NOMO-1 (cell line): ENCODE results near the gene TLCD2.
"Not testable (repeated sequence)": the region's sequence is repeated elsewhere in the genome, so short reads cannot be mapped to it uniquely, and the experiment has no call there.

Experiments used
- DNase-seq, 2 experiments: peaks; one replicate each; lab custom pipeline; 2025; ENCODE audit not compliant: unreplicated experiment in 2 of 2; lab: John Stamatoyannopoulos, UW

Gene TLCD2

GRCh38 chr17:1718362-1719165, 8.4 kb upstream of the TLCD2 start:
- no peak for DNase-seq

- DNase-seq: peak; percentile 98 to 99
Measured at GRCh38 chr17:1716912-1717695, 6.9 kb upstream of the TLCD2 start.

GRCh38 chr17:1716076-1716911, 6.1 kb upstream of the TLCD2 start:
- peak; percentile 99 to 100 for DNase-seq

- DNase-seq: no peak
Measured at GRCh38 chr17:1715803-1716075, 5.6 kb upstream of the TLCD2 start.

- peak; percentile 18 to 37 for DNase-seq
Measured at GRCh38 chr17:1714980-1715802, 5.0 kb upstream of the TLCD2 start.

GRCh38 chr17:1714427-1714979, 4.3 kb upstream of the TLCD2 start:
- DNase-seq: peak; percentile 20 to 24

- DNase-seq: no peak
Measured at GRCh38 chr17:1713878-1714426, 3.8 kb upstream of the TLCD2 start.

GRCh38 chr17:1713160-1713877, 3.1 kb upstream of the TLCD2 start:
- DNase-seq: no peak

GRCh38 chr17:1712271-1712670, 2.1 kb upstream of the TLCD2 start:
- DNase-seq: no peak

- no peak for DNase-seq
Measured at GRCh38 chr17:1711804-1712203, 1.6 kb upstream of the TLCD2 start.

GRCh38 chr17:1710807-1711553, 803 bp upstream of the TLCD2 start:
- no peak for DNase-seq

- DNase-seq: peak in 1 of 2 experiments; percentile 6
Measured at GRCh38 chr17:1709403-1709951, 700 bp downstream of the TLCD2 start.

GRCh38 chr17:1708791-1709346, 1.3 kb downstream of the TLCD2 start:
- DNase-seq: not testable (repeated sequence)

GRCh38 chr17:1707107-1707506, 3.1 kb downstream of the TLCD2 start:
- DNase-seq: no peak

- DNase-seq: no peak
Measured at GRCh38 chr17:1705004-1705403, 5.2 kb downstream of the TLCD2 start.

- no peak for DNase-seq
Measured at GRCh38 chr17:1703063-1703462, 7.1 kb downstream of the TLCD2 start.

GRCh38 chr17:1699891-1700290, 10.3 kb downstream of the TLCD2 start:
- not testable (repeated sequence) for DNase-seq

GRCh38 chr17:1697681-1698080, 12.5 kb downstream of the TLCD2 start:
- no peak for DNase-seq
